Measurements from ENCODE around the gene SF3B6. TPM values are rescaled to one million over a fixed set of nuclear protein-coding genes. Genes with fewer than 3 reads are reported as not detected.

Gene SF3B6
- total and polyA plus RNA-seq, 2 of the 4 experiments (the other 2 are of a cell fraction) = 143 to 191 TPM

DNA sequence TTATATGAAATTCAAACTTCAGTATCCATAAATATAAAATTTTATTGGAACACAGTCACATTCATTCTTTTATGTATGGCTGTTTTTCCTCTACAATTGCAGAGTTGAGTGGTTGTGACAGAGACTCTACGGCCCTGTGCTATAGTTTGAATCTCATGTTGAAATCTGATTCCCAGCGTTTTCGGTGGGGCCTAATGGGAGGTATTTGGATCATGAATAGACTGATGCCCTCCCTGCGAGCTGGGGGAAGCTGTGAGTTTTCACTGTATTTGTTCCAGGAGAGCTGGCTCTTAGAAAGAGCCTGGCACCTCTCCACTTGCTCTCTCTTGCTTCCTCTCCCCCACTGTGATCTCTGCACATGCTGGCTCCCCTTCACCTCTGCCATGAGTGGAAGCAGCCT, 45.3 kb upstream of the SF3B6 start:
- DNase-seq (no peak), ATAC-seq (ENCODE audit: low read depth) (no peak)
- Histone ChIP-seq H2AK9ac (replicated peaks; ENCODE audit: low read depth, low read length, poor library complexity) (no peak overlapping the region), H2AK5ac (ENCODE audit: low read depth, low read length) (no peak overlapping the region), H3K14ac (replicated peaks; ENCODE audit: low read depth, low read length) (no peak overlapping the region), H3K4ac (ENCODE audit: low read depth, low read length) (no peak overlapping the region), H3K4me2 (ENCODE audit: low read depth, low read length) (no peak overlapping the region), H3K9ac (ENCODE audit: low read depth, low read length) (no peak overlapping the region), H3K36me3 (ENCODE audit: control insufficient read depth, insufficient read depth, low read length) (no peaks in the 10 kb centered on the region), H2BK15ac (ENCODE audit: low read depth, low read length) (no peak overlapping the region), H3K4me1 (ENCODE audit: control insufficient read depth, insufficient read depth, low read length) (no peaks in the 10 kb centered on the region), H3K4me3 (ENCODE audit: insufficient read depth, low read depth, low read length) (no peak overlapping the region), H3K18ac (ENCODE audit: low read depth, low read length) (no peak overlapping the region), H2BK20ac (ENCODE audit: low read depth, low read length) (no peak overlapping the region), H3K27me3 (ENCODE audit: control insufficient read depth, insufficient read depth, low read length) (no peaks in the 10 kb centered on the region), H3K79me1 (ENCODE audit: low read depth in 1 of 2, low read length in 2 of 2) (peaks cover 20 to 24% of the 10 kb centered on the region in 2 experiments), H3K9me3 (ENCODE audit: control insufficient read depth, insufficient read depth, low read length) (no peaks in the 10 kb centered on the region), H2BK120ac (ENCODE audit: low read depth, low read length) (no peak overlapping the region), H3K56ac (ENCODE audit: extremely low read depth, insufficient read depth, low read length) (no peak overlapping the region), H2BK5ac (ENCODE audit: low read depth, low read length, poor library complexity, severe bottlenecking) (no peak overlapping the region), H4K20me1 (ENCODE audit: insufficient read depth, low read length) (no peaks in the 10 kb centered on the region), H4K91ac (ENCODE audit: insufficient read depth, low read depth, low read length) (no peak overlapping the region), H4K5ac (ENCODE audit: low read depth, low read length) (no peak overlapping the region), H3K23ac (ENCODE audit: low read depth, low read length) (no peak overlapping the region), H3K9me1 (ENCODE audit: insufficient read depth, low read length) (peaks cover 6% of the 10 kb centered on the region), H4K8ac (ENCODE audit: low read depth in 2 of 2, low read length in 2 of 2) (no peak overlapping the region), H2AFZ (replicated peaks; ENCODE audit: low read length, poor library complexity) (no peak overlapping the region), H3K27ac (ENCODE audit: insufficient read depth, low read length) (no peak overlapping the region)
- TF ChIP-seq FOS (IDR thresholded peaks at IDR 0.05; ENCODE audit: low read depth, low read length) = no peak
- no peak for TF ChIP-seq MXI1 (IDR thresholded peaks at IDR 0.05; ENCODE audit: borderline replicate concordance, low read depth, low read length)
- TF ChIP-seq CHD1 (IDR thresholded peaks at IDR 0.05; ENCODE audit: low read depth, low read length) = no peak
- TF ChIP-seq CEBPB (IDR thresholded peaks at IDR 0.05; ENCODE audit: low read depth, low read length) = no peak
- TF ChIP-seq POLR2A (IDR thresholded peaks at IDR 0.05; ENCODE audit: low read depth, low read length) = no peak
- no peak for TF ChIP-seq MAFK (IDR thresholded peaks at IDR 0.05; ENCODE audit: low read depth, low read length)
- no peak for TF ChIP-seq RCOR1 (IDR thresholded peaks at IDR 0.05; ENCODE audit: insufficient replicate concordance, low read length)
- no peak for TF ChIP-seq USF2 (IDR thresholded peaks at IDR 0.05; ENCODE audit: low read depth, low read length)
- TF ChIP-seq CTCF (conservative IDR thresholded peaks at IDR 0.05; ENCODE audit: low read depth, low read length) = no peak
- TF ChIP-seq RAD21 (IDR thresholded peaks at IDR 0.05; ENCODE audit: low read length) = no peak
- no peak for TF ChIP-seq ELK1 (IDR thresholded peaks at IDR 0.05; ENCODE audit: borderline replicate concordance, low read depth, low read length)
- TF ChIP-seq RFX5 (IDR thresholded peaks at IDR 0.05; ENCODE audit: low read depth, low read length) = no peak
- no peak for TF ChIP-seq BHLHE40 (IDR thresholded peaks at IDR 0.05; ENCODE audit: low read depth, low read length)
- TF ChIP-seq NFE2L2 (IDR thresholded peaks at IDR 0.05; ENCODE audit: low read depth, low read length) = no peak
- TF ChIP-seq SMC3 (IDR thresholded peaks at IDR 0.05; ENCODE audit: low read depth, low read length) = no peak
- WGBS, 2 experiments (ENCODE audit: extremely low coverage in 2 of 2, insufficient read length in 1 of 2) = no CpG with 5 or more reads among the region's 4 CpGs
- dilution Hi-C loops (cut with HindIII; ENCODE audit: low sequenced_read_pairs, unreplicated experiment) (no loop called here), in situ Hi-C loops (cut with MboI; ENCODE audit: low sequenced_read_pairs) (no loop called here), intact Hi-C loops (cut with micrococcal nuclease) (no loop called here)
- CTCF ChIA-PET = interaction anchor here (1.0 kb wide), 1 partner anchor 67 kb away, joined by 3 read pairs; no protein-coding TSS in a partner anchor
- POLR2A ChIA-PET (ENCODE audit: unreplicated experiment) = no interaction called here
- BruUV-seq (replicated peaks) = no TSS peak
